MM.1S (cell line): ENCODE data around the gene SUPT3H.

Experiments used
- EZH2 ChIP-seq: fragments of 300-600 bp; sonication (generic); optimal IDR thresholded peaks from 2 replicates; pipeline ENCODE3; 2017; ENCODE audit warnings: low read depth, mild to moderate bottlenecking, antibody characterized with exemption, low read length, mixed read lengths
- TF ChIP-seq, protein P1 (sequence below): fragments of 300-600 bp; sonication (generic); IDR thresholded peaks from 2 replicates; pipeline ENCODE4 v1.5.1; 2016; ENCODE audit warnings: antibody characterized with exemption, low read length, mixed read lengths

DNA sequence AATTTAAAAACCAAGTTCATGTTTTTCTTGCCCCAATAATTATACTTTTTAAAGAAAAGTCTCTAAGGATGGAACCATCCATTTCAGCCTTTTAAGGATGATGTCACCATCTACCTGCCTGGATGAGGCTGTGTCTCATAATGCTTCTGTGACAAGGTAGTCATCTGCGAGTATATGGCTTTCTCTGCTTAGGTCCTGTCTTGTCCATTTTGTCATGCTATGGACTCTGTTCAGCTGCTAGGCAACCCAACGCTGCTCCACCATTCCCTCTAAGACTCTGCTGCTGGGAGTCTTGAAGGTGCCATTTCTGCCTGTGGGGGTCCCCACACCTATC lies 509.4 kb downstream of the SUPT3H start:
- TF ChIP-seq, protein P1, sequence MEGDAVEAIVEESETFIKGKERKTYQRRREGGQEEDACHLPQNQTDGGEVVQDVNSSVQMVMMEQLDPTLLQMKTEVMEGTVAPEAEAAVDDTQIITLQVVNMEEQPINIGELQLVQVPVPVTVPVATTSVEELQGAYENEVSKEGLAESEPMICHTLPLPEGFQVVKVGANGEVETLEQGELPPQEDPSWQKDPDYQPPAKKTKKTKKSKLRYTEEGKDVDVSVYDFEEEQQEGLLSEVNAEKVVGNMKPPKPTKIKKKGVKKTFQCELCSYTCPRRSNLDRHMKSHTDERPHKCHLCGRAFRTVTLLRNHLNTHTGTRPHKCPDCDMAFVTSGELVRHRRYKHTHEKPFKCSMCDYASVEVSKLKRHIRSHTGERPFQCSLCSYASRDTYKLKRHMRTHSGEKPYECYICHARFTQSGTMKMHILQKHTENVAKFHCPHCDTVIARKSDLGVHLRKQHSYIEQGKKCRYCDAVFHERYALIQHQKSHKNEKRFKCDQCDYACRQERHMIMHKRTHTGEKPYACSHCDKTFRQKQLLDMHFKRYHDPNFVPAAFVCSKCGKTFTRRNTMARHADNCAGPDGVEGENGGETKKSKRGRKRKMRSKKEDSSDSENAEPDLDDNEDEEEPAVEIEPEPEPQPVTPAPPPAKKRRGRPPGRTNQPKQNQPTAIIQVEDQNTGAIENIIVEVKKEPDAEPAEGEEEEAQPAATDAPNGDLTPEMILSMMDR, result no peak
- no peak for TF ChIP-seq EZH2
